GM21367 (cell line): ENCODE results near the gene BCL11B.

Experiments used
- ATAC-seq: cut with Tn5 transposase; IDR thresholded peaks from one replicate; pipeline ENCODE4 v1.9.1; 2021; ENCODE audit not compliant: unreplicated experiment

The BCL11B gene

DNA sequence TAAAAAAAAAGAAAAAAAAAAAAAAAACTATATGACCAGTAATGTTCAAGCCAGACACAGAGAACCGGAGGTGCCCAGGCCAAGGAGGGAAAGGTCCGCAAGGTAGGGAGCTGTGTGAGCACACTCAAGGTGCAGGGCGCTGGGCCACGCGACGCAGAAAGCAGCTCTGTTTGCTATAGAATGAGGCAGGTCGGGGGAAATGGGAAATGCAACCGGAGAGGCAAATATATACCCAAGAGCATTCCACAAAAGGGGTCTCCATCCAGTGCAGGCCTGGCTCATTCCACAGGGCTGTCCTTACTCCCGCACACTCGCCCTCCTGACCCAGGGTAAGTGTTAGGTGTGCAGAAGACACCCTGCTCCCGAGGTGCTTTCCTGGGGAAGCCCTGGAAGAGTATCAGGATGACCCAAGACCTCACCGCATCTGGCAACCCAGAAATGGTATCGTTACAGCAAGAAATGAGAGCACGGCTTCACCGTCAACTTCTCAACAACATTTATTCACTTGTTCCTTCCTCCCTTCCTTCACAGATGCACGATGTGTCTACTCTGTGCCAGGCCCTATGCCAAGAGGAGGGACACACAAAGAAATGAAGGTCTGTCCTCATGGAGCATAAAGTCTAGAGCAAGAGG lies 86.4 kb downstream of the BCL11B start:
- ATAC-seq, result no peak

DNA sequence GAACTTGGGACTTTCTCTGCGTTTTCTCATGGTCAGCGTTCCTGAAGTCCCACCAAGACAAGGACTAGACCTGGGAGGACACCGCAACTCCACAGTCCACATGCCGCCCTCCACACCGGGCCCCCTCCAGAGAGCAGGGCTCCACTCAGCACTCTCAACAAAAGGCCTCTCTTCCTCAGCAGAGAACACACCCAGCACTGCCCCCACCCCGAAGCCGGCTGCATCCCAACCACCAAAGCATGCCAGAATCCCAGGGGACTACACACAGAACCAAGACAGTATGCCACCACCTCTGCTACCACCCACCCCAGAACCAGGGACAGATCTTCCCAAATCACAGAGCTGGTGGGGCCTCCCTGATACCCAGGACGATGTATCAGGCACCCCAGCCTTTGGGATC lies 88.3 kb downstream of the BCL11B start:
- ATAC-seq, result no peak

DNA sequence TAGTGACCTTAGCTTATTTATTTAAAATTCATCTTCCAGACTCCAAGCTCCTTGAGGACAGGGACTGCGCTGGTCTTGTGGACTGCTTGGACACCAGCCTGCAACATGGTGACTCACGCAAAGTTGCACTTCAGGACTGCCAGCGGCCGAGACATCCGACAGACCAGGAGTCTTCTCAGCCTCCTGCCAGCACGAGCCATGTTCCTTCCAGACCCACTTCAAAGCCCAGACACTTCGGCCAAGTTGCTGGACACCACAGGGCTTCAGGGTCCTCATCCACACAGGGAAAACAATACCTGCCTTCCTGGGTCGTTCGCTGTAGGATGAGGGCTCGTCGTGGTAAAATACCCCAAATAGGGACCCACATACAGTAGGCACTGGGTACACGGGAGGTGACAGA lies 88.7 kb downstream of the BCL11B start:
- no peak for ATAC-seq

DNA sequence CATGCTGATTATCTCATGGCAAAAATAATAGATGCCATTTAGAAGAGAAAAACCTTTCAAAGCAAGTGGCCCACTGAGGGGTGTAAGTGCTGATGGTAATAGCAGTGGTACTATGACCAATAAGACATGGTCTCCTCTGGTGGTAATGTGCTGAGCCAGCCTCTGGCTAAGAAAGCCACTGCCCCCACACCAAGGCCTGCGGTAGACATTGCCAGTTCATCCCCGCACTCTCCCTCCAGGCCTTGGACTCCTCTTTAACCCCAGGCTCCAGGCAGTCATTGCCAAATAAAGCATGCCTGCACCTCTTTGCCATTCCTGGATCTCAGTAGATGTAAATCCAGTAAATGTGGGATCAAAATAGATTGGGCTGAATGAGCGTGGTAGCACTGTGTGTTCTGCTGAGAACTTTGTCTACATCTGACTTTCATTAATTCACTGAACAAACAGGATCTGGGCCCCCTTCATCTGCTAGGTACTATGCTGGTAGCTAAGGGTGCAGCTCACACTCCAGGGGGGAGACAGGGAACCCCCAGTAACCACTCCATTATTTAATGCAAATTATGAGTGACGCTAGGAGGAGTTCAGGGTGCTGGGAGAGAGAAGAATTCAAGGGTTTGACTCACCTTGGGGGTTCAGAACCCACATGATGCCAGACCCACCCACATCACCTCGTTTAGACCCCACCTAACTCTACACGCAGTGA lies 89.3 kb downstream of the BCL11B start:
- ATAC-seq, result no peak

DNA sequence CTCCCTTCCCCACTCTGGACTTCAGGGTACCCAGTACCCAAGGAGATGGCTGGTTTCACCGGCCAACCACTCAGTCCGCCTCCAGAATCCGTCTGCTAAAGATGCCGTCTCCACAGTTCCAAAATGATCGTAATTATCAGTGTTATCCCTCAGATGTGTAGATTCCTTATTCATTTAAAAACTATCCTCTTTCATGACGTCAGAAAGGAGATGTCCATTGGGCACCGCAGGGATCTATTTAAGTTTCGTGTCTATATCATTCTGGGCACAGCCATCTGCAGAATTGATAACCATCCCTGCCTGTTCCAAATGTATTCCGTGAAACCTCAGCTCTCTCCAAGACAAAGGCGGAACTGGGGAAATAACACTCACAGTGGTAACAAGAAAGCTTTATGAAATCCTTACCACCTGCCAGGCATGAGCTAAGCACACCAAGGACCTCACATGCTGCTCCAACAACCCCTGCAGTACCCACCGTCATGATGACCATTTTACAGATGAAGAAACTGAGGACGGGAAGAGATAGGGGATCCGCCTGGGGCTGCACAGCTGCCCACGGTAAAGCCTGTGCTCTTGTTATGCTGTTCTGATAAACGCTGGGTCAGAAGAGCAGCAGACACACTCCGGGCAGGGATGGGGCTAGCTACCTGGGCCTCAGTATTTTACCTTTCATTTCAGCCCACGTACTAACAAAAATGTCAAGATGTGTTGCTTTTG lies 90.0 kb downstream of the BCL11B start:
- ATAC-seq, result no peak

DNA sequence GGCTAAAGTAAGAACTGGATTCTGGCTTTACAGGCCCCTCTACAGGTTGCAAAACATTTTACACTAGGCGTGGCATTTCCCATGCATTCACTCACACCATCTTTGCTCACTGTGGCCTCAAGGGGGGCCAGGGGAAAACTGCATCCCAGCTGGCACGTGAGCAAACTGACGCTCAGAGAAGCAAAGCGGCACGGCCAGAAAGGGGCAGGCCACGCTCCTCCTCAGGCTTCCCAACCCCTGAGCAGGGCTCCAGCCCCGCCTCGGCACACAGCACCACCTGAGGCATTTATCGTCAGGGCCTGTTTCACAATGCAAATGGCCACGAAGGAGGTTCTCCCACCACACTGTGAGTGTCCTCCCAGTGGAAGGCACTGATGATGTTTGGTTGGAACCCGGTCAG lies 90.8 kb downstream of the BCL11B start:
- no peak for ATAC-seq

DNA sequence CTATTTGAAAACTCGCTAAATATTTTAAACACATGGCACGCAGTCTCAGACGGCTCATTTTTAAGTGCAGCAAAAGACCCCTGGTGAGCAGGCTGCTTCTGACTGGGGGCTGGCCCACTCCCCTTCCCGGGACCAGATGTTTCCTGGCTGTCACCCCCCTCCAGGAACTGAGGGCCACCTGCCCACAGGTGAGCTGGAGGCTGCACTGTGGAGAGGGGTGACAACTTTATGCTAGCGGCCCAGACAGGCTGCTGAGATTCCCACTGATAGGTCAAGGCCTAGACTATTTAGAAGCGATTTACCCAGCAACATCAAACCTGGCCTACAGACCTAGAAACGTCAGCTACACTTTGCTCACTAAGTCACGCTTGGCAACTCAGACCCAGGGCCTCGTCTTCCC lies 92.1 kb downstream of the BCL11B start:
- no peak for ATAC-seq

DNA sequence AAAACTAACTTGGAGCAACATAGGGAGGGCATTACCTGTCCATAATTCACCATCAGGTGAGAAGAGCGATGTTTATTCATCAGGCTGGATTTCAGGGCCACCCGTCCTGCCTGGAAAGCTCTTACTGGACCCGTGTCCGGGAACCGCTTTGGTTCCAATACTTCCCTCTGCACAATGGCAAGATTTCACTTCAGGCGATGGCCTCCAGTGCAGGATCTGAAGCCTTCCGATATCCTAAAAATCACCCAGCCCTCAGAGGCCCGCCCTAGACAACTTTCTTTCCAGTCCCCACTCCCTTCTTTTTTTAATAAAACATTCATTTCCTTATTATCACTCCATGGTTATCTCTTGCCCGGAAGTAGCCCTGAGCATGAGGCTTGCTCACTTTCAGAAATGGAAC lies 92.5 kb downstream of the BCL11B start:
- no peak for ATAC-seq

DNA sequence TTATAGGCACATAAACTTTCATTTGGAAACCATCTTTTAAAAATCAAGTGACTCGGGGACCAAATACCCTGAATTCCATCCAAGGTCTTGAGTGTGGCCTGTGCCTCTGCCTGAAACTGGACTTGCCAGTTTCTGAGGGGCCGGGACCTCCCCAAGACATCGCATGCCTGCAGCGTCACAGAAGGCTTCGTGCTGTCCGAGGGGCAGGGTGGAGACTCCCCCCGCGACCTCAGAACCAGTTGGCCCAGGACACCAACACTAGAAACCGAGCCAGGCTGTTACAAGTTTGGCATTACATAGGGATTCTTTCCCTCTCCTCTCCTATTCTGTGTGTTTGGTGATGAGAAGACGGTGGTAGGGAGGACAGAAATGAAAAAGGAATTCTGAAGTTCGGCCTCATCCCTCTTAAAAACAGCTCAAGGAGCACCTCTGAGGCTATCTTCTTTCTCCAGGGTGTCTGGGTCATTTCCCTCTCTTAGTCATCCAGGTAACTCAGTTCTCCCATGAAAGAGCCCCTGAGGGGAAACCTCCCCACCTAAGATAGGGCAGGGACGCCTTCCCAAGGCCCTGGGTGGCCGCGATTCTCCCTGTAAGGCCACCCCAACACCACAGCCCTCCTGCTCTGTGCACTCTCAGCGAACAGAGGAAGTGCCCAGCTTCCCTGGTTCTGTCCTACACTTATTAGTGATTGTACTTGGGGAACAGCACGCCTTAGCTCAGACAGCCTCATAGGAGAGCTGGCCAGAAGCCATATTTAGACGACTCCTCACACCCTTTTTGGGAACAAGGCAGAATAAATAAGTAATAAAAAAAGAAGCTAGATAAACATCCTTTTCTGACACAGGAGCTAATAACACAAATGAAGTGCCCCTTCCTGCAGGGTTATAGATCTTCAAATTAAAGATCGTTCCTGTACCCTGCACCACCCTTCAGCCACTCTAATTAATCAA lies 93.8 kb downstream of the BCL11B start:
- no peak for ATAC-seq

DNA sequence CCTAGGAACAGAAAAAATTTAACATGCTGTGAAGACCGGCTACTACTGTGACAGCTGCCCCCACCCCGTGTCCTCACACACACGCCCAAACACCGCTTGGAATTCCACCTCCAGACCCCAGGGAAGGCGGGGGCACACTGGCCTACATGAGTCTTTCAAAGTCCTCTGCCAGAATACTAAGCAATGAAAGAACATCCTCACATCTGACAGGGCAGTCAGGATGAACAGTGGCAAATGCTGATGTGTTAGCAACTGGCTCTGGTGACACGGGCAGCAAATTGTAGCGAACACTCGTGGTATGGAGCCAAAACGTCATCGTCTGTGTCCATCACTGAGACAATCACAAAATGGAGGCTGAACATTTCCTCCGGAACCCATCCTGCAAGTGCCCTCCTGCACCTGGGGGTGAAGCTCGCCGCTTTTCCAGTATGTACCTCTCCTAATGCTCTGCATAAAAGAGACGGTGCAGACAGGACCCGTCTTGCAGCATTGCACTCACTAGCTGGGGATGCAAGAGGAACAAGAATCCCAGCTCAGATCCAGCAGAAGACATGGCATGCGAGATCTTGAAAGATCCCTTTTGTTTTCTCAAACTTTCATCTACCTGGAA lies 94.8 kb downstream of the BCL11B start:
- ATAC-seq, result no peak

DNA sequence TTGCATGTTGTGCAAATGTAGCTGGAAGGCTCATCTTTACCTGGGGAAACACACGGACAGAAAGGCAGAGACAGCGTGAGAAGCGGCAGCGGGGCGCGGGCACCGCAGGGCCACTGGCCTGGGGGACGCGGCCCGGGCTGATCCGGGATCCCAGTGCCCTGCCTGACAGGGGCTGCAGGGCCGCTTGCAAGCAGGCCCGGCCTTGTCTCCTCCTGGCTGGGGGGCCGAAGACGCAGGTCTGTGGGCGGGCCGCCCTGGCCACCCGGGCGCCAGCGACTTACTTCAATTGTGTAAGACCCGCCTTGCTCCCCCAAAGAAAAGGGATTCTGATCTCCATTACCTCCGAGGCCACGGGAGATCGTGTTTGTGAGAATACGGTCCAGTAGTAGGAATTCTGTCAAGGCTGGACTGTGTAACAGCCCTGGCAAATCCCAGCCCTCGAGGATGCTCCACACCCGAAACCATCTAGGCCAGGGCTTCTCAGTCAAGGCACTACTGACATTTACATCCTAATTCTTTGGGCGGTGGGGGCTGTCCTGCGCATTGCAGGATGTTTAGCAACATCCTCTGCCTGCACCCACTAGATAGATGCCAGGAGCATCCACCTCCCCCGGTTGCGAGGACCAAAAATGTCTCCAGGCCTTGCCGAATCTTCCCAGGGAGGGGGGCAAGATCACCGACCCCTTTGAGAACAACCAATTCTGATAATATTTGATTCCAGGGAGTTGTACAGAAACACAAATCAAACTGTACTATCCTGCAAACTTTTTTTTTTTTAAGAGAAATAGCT lies 95.6 kb downstream of the BCL11B start:
- ATAC-seq, result no peak

DNA sequence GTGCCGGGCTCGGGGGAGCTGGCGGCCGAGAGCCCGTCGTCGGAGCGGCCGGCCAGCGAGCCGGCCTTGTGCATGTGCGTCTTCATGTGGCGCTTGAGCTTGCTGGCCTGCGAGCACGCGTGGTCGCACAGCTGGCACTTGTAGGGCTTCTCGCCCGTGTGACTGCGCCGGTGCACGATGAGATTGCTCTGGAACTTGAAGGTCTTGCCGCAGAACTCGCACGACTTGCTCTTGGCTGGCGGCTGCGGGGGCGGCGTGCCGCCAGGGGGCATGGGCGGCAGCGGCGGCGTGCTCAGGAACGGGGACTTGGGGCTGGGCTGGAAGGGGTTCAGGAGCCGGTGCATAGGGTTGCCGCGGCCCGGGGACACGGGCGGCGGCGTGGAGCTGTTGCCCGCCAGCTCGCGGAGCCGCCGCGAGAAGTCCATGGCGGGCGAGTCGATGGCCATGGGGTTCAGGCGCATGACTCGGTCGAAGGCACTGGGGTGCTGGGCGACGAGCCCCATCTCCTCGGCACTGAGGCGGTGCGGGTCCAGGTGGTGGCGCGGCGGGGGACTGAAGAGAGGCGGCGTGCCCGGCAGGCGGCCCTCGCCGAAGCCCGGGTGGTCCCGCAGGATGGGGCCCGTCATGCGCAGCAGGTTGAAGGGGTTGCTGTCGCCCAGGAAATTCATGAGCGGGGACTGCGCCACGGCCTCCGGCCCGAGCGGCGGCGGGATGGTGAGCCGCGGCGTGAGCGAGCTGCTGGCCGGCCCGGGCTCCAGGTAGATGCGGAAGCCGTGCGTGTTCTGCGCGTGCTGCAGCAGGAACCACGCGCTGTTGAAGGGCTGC lies 96.5 kb downstream of the BCL11B start:
- ATAC-seq, result no peak

DNA sequence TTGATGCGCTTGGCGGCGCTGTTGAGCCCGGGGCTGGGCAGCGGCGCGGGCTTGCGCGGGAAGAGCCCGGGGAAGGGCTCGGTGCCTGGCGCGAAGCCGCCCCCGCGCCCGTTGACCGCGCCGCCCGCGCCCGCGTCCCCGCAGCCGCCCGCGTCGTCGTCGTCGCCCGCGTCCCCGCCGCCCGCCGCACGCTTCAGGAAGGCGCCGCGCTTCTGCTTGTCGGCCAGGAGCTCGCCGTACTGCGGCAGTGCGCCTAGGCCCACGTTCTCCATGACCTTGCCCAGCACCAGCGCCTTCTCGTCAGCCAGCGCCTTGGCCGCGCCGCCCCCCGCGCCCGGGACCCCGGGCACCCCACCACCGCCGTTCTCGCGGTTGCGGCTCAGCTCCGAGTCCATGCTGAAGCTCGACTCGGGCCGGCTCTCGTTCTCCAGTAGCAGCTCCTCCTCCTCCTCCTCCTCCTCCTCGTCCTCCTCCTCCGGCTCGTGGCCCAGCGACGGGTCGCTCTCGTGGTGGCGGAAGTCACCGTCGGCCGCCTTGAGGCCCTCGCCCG lies 97.2 kb downstream of the BCL11B start:
- no peak for ATAC-seq

DNA sequence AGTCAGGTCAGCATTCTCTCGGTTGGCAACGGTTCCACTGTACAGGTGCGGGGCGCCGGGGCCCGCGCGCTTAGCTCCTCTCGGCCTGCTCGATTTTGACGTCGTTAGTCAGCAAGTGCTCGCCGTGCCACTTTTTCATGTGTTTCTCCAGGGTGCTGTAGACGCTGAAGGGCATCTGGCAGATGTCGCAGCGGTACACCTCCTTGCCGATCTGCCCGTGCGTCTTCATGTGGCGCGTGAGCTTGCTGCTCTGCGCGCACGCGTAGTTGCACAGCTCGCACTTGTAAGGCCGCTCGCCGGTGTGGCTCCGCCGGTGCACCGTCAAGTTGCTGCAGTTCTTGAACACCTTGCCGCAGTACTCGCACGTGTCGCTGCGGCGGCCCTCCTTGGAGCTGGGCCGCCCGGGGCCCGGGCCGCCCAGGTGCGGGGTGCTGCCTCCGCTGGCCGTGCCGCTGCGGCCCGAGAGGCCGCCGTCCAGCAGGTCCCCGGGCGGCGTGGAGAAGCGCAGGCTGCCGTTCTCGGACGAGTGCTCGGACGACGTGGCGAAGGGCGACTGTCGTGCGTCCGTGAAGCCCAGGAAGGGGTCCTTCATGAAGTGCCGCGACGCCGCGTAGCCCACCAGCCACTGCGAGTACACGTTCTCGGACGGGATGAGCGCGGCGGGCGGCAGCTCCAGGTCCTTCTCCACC lies 97.8 kb downstream of the BCL11B start:
- no peak for ATAC-seq

DNA sequence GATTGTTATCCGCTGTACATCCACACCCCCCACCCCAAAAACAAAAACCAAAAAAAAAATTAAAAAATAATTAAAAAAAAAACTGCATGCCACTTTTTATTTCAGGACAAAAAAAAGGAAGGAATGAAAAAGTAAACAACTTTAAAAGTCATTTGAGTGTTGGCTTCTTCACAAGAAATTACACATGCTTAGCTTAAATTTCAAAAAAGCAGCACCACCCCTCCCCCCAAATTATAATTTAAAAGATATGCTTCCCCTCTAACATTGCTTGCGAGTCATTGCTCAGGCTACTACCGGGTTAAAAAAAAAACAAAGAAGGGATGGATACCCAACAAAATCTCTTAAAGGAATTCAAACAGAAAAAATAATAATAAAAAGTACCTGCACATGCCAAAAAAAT lies 98.5 kb downstream of the BCL11B start:
- ATAC-seq, result no peak

DNA sequence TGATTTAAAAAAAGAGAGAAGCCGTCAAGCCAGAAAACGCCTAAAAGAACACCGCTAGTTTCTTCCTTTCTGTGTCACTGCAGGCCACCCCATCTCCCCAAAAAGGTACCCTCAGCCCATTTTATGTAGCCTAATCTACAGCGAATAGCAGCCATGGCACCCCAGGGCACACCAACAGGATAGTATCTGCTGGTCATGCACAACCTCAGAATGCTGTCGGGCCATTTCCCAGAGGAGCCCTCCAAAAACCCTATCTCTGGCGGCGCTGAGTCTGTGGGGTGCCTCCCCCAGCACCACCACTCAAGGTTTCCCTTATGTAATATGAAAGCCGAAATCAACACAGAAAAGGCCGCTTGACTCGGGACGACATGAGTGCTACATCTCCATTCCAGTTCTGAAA lies 98.9 kb downstream of the BCL11B start:
- no peak for ATAC-seq

DNA sequence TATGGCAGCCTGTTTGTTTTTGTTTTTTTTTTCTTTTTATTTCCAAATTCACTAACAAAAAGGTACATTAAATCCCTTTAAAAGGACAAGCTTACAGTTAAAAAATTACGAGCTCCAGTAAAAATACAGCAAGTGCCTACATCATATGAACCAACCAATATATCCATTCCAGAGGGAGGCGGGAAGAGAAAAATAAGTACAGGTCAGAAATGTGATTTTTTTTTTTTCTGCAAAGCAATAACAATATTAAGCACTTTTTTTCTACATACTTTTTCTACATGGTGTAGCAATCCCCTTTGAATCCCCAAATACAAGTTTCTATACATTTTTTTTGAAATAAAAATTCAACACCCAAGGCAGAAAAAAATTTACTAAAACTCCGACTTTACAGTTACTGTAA lies 100.6 kb downstream of the BCL11B start:
- ATAC-seq, result no peak

DNA sequence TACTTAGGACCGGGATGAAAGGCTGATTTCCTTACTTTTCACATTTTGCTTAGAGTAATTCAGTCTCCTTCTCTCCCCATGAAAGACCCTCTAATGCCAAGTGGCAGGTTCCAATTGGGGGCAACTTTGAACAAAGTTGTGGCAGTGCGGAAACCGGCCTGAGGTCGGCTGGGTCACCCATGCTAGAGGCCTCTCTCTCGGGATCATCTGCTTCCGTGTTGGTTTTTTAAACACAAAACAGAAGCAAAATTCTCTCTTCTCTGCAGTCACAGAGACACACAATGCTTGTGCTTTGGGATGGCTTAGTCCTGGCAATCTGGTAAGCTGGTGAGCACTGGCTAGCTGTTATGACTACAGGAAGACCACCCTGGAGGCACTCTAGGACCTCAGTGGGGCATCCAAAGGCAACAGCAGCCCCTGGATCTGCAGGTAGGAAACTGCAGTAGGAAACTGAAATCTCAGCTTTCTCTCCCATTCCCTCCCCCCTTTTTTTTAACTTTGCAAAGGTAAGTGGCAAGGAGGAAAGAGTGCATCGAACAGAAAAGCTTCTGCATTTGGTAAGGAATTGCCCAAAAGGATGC lies 102.1 kb downstream of the BCL11B start:
- no peak for ATAC-seq
